NCI-H2196 treated with DMSO at 0.1 percent for 48 hours (cell line): ENCODE measurements around the gene RANGRF.

ENCODE experiments used
- DNase-seq: peaks from one replicate; lab custom pipeline; 2025; ENCODE audit not compliant: unreplicated experiment; lab: John Stamatoyannopoulos, UW

The RANGRF gene

GRCh38 chr17:8312726-8313600, 24.5 kb downstream of the RANGRF start:
- DNase-seq = no peak

GRCh38 chr17:8314797-8315763, 26.6 kb downstream of the RANGRF start:
- no peak for DNase-seq

GRCh38 chr17:8315764-8316217, 27.3 kb downstream of the RANGRF start:
- DNase-seq = no peak

GRCh38 chr17:8318010-8318935, 29.8 kb downstream of the RANGRF start:
- no peak for DNase-seq

- DNase-seq = no peak
Observed at GRCh38 chr17:8320262-8320661, 31.8 kb downstream of the RANGRF start.

- DNase-seq = no peak
Observed at GRCh38 chr17:8320990-8321389, 32.5 kb downstream of the RANGRF start.

- no peak for DNase-seq
Observed at GRCh38 chr17:8322061-8322460, 33.6 kb downstream of the RANGRF start.

- DNase-seq = no peak
Observed at GRCh38 chr17:8324132-8324531, 35.7 kb downstream of the RANGRF start.

GRCh38 chr17:8324923-8325322, 36.5 kb downstream of the RANGRF start:
- no peak for DNase-seq

- DNase-seq = no peak
Observed at GRCh38 chr17:8326511-8327302, 38.2 kb downstream of the RANGRF start.

- DNase-seq = no peak
Observed at GRCh38 chr17:8327303-8327649, 38.8 kb downstream of the RANGRF start.

- DNase-seq = no peak
Observed at GRCh38 chr17:8332128-8332527, 43.7 kb downstream of the RANGRF start.

GRCh38 chr17:8332688-8333087, 44.2 kb downstream of the RANGRF start:
- no peak for DNase-seq

GRCh38 chr17:8333281-8333680, 44.8 kb downstream of the RANGRF start:
- DNase-seq = no peak

- no peak for DNase-seq
Observed at GRCh38 chr17:8337802-8338752, 49.6 kb downstream of the RANGRF start.

GRCh38 chr17:8338753-8339140, 50.3 kb downstream of the RANGRF start:
- DNase-seq = no peak

- no peak for DNase-seq
Observed at GRCh38 chr17:8339540-8339939, 51.1 kb downstream of the RANGRF start, which contains the start of gene ODF4. Gene ODF4, plus strand, starts transcription at chr17:8339840. Its CDS starts 212 bp downstream, at chr17:8340052.
